Keratinocyte (primary cell): ENCODE data around the gene FANK1.

Source experiments
- CTCF ChIP-seq, 3 experiments: IDR thresholded peaks in 1 of 3; conservative IDR thresholded peaks in 1 of 3; optimal IDR thresholded peaks in 1 of 3; 2 replicates in 2 of 3; 3 replicates in 1 of 3; pipeline versions ENCODE3 to v1.5.1; 2011; ENCODE audit warnings: low read length in 3 of 3, mild to moderate bottlenecking in 3 of 3, moderate library complexity in 2 of 3, control low read depth in 1 of 3, inconsistent platforms in 1 of 3; ENCODE audit not compliant: insufficient read depth in 2 of 3; ENCODE audit errors: extremely low read depth in 1 of 3
- EZH2 ChIP-seq: IDR thresholded peaks from one replicate; pipeline ENCODE4 v1.6.1; 2012; ENCODE audit warnings: inconsistent platforms, mild to moderate bottlenecking, low read length, moderate library complexity

- TF ChIP-seq CTCF (optimal IDR thresholded peaks at IDR 0.05 in 1 of 3, IDR thresholded peaks at IDR 0.05 in 1 of 3, conservative IDR thresholded peaks at IDR 0.05 in 1 of 3; ENCODE audit: extremely low read depth in 1 of 3, insufficient read depth in 2 of 3, low read length in 3 of 3) (no peak), EZH2 (no peak)
These were observed 88.6 kb downstream of the FANK1 start for GRCh38 chr10:125984865-125985495.
